CD4-positive, alpha-beta T cell treated with Interleukin-15 for 1 hour (primary cell): Measurements from ENCODE around the gene KRTAP5-5.
"Not testable (repeated sequence)": the region's sequence is repeated elsewhere in the genome, so short reads cannot be mapped to it uniquely, and the experiment has no call there.

ENCODE experiments used
- DNase-seq: peaks from one replicate; pipeline ENCODE4 v3.0.0-alpha.2; 2020

KRTAP5-5 gene

GRCh38 chr11:1660111-1660867 is 30.7 kb downstream of the KRTAP5-5 start:
- DNase-seq: no peak

GRCh38 chr11:1661454-1662269 is 32.1 kb downstream of the KRTAP5-5 start:
- DNase-seq: not testable (repeated sequence)

- not testable (repeated sequence) for DNase-seq
These were observed 33.2 kb downstream of the KRTAP5-5 start for GRCh38 chr11:1662699-1663283.

- DNase-seq: no peak
These were observed 35.7 kb downstream of the KRTAP5-5 start for GRCh38 chr11:1665313-1665712.

GRCh38 chr11:1667121-1667850 is 37.7 kb downstream of the KRTAP5-5 start:
- no peak for DNase-seq

- no peak for DNase-seq
These were observed 38.3 kb downstream of the KRTAP5-5 start for GRCh38 chr11:1667906-1668305.

- DNase-seq: no peak
These were observed 39.4 kb downstream of the KRTAP5-5 start for GRCh38 chr11:1668911-1669473.

GRCh38 chr11:1669546-1670218 is 40.1 kb downstream of the KRTAP5-5 start:
- DNase-seq: no peak

- DNase-seq: not testable (repeated sequence)
These were observed 40.9 kb downstream of the KRTAP5-5 start for GRCh38 chr11:1670457-1670856.

- DNase-seq: no peak
These were observed 41.4 kb downstream of the KRTAP5-5 start for GRCh38 chr11:1670905-1671371.

- DNase-seq: no peak
These were observed 42.1 kb downstream of the KRTAP5-5 start for GRCh38 chr11:1671658-1672057.

GRCh38 chr11:1672613-1673350 is 43.2 kb downstream of the KRTAP5-5 start:
- no peak for DNase-seq

GRCh38 chr11:1673446-1674172 is 44.0 kb downstream of the KRTAP5-5 start:
- no peak for DNase-seq

GRCh38 chr11:1674173-1675131 is 44.9 kb downstream of the KRTAP5-5 start:
- no peak for DNase-seq

- DNase-seq: no peak
These were observed 46.1 kb downstream of the KRTAP5-5 start for GRCh38 chr11:1675536-1676228.

- DNase-seq: no peak
These were observed 46.7 kb downstream of the KRTAP5-5 start for GRCh38 chr11:1676229-1676740.

- no peak for DNase-seq
These were observed 50.3 kb downstream of the KRTAP5-5 start for GRCh38 chr11:1679881-1680280.
